AG10803 (cell line): Measurements from ENCODE around the gene ITGA11.

Source experiments
- DNase-seq: peaks from one replicate; pipeline ENCODE4 v3.0.0; 2010; ENCODE audit warnings: low read depth
- H3K4me3 ChIP-seq: 2 replicates; pipeline ENCODE4 v1.5.1; 2011; ENCODE audit warnings: mild to moderate bottlenecking, low read length, control low read depth
- CTCF ChIP-seq: conservative IDR thresholded peaks from 2 replicates; pipeline ENCODE4 v1.5.1; 2011; ENCODE audit warnings: mild to moderate bottlenecking, low read length, control low read depth, inconsistent platforms

ITGA11 gene

DNA sequence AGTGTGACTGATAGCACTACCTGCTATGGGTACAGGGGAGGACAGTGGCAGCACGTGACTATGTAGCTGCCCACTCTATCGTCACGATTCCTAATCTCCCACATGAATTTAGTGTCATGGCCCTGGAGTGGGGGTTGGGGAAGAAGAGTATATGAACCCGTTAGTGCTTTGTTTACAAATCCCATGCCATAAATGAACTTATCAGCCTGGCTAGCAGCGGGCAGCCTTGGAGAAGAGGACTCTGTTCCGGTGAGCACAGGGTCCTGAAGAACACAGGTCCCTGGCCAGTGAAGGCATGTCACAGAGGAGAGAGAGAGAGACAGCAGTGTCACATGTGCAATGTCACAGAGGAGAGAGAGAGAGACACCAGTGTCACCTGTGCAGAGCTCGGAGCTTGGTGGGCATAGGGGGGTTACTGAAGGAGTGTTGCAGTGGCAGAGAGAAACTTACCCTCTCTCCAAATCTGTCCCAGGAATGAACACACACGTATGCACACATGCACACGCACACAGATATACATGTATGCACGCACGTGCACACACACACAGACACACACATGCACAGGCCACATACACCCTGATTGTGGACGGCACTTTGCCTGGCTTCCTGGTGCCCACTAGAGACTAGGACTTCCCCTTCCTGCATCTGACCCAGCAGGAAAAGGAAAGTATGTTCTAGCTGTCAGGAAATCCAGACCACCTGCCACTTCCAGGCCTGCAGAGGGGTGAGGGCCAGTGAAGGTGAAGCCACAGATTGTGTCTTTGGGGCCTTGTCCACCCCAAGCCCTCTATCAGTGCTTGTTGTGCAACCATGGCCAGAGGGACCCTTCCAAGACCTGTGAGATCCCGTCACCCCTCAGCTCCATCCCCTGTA, 26.3 kb downstream of the ITGA11 start:
- no peak for DNase-seq
- no peak overlapping the region for H3K4me3 ChIP-seq
- TF ChIP-seq CTCF, result no peak

GRCh38 chr15:68404056-68404798, 27.7 kb downstream of the ITGA11 start:
- TF ChIP-seq CTCF, result no peak
- no peak overlapping the region for H3K4me3 ChIP-seq
- DNase-seq, result no peak

DNA sequence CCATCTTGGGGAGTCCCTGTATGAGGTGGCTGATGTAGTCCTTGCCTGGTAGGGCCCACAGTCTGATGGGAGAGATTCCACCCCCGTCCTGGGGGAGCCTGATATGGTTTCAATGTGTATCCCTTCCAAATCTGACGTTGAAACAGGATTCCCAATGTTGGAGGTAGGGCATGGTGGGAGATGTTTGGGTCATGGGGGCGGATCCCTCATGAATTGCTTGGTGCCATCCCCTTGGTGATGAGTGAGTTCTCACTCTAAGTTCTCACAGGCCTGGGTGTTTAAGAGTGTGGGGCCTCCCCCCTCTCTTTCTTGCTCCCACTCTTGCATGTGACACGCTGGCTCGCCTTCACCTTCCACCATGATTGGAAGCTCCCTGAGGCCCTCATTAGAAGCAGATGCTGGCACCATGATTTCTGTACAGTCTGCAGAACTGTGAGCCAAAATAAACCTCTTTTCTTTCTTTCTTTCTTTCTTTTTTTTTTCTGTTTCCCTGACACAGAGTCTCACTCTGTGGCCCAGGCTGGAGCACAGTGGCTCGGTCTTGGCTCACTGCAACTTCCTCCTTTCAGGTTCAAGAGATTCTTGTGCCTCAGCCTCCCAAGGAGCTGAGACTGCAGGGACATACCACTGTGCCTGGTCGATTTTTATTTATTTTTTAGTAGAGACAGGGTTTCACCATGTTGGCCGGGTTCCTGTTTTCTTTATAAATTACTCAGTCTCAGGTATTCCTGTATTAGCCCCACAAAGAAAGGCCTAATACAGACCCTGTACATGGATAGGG, 28.6 kb downstream of the ITGA11 start:
- TF ChIP-seq CTCF, result no peak
- DNase-seq, result no peak
- no peak overlapping the region for H3K4me3 ChIP-seq

GRCh38 chr15:68402432-68403160, 29.4 kb downstream of the ITGA11 start:
- DNase-seq, result no peak
- no peak for TF ChIP-seq CTCF
- no peak overlapping the region for H3K4me3 ChIP-seq

DNA sequence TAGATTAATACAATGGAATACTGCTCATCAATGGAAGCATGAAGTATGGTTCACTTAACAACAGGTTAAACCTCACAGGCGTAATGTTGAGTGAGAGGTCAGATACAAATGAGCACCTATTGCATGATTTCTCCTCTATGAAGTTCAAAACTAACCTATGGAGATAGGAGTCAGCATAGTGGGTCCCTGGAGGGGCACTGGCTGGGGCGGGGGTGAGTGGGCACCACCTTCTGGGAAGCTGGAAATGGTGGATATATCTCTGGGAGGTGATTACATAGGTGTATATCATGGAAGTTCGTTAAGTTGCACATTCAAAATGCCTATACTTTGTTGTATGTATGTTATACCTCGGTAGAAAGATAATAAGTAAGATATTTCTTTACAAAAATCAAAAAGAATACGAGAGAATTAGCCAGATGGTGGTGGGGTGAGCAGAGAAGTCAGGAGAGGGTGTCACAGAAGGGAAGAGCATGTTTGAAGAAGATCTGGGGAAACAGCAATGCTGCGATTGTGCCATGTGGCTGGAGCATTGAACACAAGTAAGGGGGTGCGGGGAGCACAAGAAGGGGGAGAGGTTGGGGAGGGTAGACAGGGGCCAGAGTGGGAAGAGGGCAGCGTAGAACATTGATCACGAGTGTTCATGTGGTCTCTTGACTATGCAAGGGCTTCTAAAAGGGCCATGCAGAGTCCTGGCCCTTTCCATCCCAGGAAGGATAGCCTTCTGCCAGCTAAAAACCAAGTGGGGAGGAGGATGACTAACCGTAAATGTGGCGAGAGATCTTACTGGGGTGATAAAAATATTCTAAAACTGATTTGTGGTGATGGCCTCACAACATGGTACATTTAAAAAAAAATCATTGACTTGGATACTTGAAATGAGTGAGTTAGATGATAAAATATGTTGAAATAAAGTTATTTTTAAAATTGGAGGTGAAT, 30.2 kb downstream of the ITGA11 start:
- no peak for TF ChIP-seq CTCF
- no peak overlapping the region for H3K4me3 ChIP-seq

DNA sequence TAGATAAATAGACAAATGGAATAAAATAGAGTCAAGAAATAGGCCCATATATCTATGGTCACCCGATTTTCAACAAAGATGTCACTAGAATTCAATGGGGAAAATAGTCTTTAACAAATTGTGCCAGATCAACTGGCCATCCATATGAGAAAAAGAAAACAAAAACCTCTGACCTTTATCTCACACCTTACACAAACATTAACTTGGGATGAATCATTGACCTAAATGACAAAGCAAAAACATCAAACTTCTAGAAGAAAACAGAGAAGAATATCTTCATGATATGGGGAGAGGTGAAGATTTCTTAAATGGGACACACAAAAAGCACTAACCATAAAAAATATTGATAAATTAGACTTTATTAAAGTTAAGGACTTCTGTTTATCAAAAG, 31.9 kb downstream of the ITGA11 start:
- DNase-seq, result no peak
- no peak overlapping the region for H3K4me3 ChIP-seq
- TF ChIP-seq CTCF, result no peak

More for the DNA sequence above, 30.2 kb downstream of the ITGA11 start:
- DNase-seq, result no peak
